Left forelimb (tissue), 1 donor: ENCODE data around the gene JMJD6.
A peak's percentile ranks its signal among the peaks of the same experiment; 100 is the strongest.
"Not testable (repeated sequence)": the region's sequence is repeated elsewhere in the genome, so short reads cannot be mapped to it uniquely, and the experiment has no call there.

Source experiments
- DNase-seq: peaks from one replicate; pipeline ENCODE4 v3.0.0-alpha.2; 2018; ENCODE audit warnings: low spot score

The JMJD6 gene

DNA sequence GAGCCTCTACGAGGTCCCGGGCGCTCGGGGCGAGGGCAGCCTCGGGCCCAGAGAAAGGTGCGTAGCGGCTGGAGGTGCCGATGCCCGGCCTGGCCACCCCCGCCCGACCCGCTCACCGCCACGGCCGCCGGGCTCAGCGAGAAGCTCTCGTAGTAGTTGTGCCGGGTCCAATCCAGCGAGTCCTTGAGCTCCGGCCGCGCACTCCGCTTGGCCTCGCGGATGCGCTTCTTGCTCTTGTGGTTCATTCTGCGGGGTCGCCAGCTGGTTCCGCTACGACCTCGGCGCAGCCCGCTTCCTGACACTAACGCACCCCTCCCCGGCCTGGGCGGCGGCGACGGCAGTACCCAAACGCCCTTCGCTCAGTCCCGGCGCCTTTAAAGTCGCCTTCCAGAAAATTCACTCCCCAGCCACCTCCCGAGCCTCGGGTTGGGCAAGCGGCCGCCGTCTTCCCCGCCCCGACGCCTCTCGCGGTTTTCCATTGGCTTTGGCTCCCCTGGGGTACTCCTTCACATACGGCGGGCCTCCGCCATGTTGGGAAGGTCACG lies at the start of gene JMJD6:
Gene JMJD6, minus strand, starts transcription at position 376 of the 545 bp plus-strand sequence. Its CDS starts 131 bp downstream, at position 245.
- DNase-seq, result peak; percentile 98

DNA sequence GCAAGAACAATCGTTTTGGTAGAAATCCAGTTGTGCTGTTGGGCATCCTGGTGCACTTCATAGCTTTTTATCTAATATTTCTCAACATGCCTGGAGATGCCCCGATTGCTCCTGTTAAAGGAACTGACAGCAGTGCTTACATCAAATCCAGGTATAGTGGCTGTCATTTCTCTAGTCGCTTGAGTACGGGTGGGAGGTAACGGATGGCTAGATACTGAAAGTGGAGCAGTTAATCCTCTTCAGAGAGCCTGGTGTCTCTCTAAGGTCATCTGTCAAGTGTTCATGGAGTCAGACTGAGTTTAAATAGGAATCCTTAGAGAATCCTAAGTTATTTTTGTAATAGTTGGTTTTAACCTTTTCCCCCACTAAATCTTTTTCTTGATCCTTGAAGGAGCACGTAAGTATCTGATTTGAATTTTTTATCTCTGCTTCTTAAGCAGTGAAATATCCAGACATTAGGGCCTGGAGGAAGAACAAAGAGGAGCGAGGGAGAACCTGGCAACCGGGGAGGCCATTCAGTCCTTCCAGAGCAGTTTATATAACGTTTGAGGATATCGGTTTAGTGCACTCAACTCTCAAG lies 48.7 kb upstream of the JMJD6 start:
- no peak for DNase-seq

DNA sequence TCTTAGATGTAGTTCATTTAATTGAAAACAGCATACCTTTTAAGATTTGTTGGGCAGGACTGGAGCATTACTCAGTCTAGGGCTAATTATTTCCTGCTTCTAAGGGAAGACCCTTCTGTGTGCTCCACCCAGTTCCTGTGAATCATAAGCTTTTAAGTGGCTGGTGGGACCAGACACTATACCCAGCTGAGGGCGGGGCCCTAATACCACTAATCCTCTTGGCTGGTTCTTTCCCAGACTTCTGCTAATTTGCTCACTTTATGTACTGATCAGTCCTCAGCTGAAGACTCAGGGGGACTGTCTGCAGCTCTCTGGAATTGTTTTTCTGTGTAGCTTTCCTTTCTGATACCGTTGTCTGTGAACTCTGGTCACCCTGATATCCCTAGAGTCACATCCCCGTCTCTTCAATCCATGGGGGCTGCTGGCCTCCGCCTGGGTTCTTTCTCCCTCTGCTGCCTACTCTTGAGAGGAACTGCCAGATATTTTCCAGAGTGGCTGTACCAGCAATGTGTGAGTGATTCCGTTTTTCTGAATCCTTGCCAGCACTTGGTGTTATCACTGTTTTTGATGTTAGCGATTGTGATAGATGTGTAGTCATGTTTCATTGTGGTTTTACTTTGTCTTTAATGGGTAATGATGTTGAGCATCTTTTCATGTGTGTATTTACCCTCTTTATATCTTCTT lies 46.6 kb upstream of the JMJD6 start:
- no peak for DNase-seq

DNA sequence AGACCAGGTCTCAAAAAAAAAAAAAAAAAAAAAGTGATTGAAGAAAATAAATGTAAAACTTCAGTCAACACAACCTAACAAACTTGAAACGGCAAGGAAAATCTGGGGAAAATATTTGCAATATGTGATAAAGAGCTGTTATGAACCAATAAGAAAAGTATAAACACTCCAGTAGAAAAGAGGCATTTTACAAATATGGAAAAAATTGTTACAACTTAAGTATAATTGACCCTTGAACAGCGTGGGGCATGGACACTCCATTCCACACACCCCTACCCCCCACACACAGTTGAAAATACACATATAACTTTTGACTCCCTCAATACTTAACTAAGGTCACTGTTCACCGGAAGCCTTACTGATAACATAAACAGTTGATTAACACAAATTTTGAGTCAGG lies 32.2 kb upstream of the JMJD6 start:
- DNase-seq, result no peak

DNA sequence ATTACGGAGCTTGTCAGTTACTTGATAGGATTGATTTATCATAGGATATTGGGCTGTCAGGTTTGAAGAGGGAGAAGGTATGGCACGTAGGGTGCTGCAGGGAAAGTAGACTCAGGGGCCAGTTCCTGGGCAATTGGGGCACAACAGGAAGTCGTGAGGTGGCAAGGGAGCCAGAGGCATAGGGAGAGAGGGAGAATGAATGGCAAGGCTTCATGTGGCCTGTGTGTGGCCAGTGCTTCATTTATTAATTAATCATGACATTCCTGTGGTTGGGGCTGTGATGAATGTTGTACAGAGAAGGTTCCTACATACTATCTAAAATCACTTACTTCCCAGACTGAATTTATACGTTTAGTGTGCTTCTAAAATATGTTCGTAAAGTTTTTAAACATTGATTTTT lies 30.9 kb upstream of the JMJD6 start:
- DNase-seq, result no peak

DNA sequence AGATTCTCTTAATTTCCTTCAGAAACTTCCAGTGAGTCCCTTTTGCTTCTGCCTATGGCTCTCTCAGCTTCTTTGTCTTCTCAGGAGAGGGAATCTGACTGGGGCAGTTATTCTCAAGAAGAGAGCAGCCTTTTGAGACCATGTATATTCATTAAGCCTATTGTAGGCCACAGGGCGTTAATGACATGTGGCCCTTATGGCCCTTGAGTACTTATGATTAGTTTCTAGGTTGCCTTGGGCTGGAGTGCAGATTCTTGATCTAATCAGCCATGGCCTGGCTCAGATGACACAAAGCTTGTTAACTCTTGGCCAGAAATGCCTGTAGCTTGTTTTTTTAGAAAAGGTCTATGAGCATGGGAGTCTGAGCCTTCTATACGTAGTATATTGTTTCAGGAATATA lies 28.9 kb upstream of the JMJD6 start:
- no peak for DNase-seq

DNA sequence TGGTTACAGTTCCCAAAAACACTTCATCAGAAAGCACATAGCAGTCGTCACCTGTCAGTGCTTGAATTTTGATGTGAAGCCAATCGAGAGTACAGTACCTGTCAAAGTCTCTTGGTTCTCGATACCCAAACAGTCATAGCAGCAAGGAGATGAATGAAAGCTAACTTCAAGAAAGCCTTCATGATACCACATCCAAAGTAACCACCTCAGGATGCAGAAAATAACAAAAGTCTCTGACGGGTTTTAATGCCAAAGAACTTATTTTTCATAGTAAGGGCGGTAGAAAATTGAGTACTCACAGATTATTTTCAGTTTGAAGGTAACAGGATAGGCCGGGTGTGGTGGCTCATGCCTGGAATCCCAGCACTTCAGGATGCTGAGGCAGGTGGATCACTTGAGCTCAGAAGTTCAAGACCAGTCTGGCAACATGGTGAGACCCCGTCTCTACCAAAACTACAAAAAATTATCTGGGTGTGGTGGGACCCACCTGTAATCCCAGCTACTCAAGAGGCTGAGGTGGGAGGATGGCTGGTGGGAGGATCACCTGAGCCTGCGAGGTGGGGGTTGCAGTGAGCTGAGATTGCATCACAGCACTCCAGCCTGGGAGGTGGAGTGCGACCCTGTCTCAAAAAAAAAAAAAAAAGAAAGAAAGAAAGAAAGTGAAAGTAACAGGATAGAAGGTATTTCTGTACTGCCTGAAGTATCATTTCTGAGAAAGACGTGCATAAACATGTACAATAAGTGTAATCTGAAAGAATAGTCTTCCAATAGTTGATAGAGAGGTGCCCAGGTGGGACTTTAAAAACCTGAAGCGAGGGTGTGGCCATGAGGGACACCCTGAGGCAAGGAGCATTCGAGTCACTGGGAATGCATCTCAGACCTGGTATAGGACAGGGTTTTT lies 26.9 kb upstream of the JMJD6 start:
- DNase-seq, result no peak

DNA sequence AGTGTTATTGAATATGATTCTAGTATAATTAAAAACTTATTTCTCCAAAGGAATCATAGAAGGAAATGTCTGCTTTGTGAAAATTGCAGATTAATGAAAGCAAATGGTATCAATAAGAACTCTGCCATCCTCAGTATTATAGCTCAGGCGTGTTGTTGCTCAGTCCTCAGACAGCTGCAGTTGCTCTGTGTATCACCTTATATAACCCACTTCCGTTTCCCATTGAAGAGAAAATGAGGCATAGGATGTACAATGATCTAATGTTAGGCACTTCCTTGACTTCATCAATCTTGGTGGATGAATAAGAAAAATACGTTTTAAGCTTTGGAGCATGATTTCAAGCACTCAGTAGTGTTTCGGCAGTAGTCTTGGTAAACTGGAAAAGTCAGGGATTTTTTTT lies 25.6 kb upstream of the JMJD6 start:
- no peak for DNase-seq

DNA sequence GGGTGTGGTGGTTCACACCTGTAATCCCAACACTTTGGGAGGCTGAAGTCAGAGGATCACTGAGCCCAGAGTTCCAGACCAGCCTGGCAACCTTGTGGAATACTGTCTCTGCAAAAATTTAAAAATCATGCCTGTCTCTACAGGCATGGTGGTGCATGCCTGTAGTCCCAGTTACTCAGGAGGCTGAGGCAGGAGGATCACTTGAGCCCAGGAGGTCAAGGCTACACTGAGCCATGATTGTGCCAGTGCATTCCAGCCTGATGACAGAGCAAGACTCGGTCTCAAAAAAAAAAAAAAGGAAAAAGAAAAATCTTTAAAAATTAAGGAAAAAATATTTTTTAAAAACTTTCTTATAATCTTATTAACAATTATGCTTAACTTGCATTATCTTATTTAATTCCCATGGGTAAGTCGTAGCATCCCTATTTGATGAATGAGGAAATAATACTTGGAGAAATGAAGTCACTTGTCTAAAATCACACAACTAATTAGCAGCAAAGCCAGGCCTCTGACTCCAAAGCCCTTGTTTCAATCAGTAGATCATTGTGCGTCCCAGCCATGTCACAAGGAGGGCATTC lies 25.1 kb upstream of the JMJD6 start:
- DNase-seq, result no peak

DNA sequence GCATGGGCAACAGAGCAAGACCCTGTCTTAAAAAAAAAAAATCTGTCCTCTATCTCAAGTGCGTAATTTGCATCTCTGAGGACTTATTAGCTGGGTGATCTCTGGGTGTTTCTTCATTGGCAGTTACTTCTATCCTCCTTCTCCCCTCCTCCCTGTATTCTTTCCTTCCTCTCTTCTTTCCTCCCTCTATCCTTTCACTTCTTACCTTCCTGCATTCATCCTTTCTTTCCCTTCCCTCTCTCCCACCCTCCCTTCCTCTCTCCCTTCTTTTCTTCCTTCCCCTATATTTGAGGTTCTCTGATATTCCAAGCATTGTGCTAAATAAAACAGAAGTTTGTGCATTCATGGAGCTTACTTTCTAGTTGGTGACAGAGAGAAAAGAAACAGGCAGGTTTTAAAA lies 22.3 kb upstream of the JMJD6 start:
- no peak for DNase-seq

DNA sequence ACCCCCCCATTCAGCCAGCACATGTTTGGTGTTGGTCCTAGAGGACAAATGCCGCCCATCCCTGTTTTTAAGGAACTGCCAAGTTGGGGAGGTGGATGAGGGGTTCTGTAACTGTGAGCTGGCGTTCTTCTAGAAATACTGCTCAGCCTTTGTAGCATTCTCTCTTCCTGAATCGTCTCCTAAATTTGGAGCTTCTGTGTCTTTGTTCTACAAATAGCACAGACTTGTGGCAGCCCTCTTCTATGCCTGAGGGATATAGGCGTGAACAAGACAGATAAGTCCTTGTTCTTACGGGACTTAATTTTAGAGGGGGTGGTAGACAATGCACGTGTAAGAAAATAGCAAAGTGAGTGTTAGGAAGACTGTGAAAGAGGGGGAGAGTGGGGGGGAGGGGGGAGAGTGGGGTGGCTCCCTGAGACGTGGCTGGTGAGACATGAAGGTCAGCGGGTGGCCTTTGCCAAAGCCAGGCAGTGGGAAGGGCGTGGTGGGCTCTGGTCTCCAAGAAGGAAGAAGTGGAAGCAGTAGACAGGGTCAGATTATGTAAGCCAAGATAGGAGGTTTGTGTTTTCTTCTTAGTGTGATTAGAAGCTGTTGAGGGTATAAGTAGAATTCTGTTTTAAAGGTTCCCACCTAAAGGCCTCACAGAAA lies 21.4 kb upstream of the JMJD6 start:
- no peak for DNase-seq

DNA sequence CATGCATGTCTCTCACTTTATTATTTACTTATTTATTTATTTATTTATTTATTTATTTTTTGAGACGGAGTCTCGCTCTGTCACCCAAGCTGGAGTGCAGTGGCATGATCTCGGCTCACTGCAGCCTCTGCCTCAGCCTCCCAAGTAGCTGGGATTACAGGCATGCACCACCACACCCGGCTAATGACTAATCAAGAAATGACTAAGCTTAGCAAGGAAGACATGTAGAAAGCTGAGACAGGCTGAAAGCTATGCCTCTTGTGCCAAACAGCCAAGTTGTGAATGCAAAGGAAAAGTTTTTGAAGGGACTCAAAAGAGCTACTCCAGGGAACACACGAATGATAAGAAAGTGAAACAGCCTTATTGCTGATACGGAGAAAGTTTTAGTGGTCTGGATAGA lies 19.4 kb upstream of the JMJD6 start:
- DNase-seq, result not testable (repeated sequence)

DNA sequence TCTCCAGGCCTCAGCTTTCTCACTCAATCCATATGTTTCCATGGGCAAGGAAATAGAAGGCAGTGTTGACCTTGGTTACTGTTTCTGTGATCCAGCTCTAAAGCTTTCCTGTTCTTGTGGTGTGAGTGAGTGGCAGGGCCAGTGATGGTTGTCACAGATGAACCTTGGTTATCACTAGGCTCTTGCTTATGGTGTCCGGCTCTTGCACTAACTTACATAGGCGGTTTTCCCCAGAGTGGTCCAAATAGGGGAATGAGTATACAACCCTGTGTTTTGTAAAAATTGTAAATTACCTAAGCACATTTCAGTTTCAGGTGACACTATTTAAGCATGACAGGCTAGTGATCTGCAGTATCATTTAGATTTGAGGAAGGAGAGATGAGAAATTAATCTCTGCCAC lies 18.3 kb upstream of the JMJD6 start:
- no peak for DNase-seq

DNA sequence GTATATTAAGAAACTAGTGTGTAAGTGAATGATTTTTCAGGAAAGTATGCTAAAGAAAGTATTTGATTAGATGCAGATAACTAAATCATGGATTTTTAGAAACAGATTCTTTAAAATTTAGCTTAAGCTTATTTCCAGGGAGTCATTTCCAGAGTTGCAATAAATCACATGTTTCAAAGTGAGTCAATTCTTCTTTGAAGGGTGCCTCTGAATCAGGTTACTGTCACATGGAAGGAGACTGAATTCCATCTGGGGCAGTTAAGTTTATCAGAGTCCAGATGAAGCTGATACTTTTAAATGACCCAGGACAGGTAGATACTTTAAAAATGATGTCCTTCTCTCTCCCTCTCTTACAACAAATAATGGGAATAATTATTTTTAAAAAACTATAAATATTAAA lies 16.6 kb upstream of the JMJD6 start:
- no peak for DNase-seq

DNA sequence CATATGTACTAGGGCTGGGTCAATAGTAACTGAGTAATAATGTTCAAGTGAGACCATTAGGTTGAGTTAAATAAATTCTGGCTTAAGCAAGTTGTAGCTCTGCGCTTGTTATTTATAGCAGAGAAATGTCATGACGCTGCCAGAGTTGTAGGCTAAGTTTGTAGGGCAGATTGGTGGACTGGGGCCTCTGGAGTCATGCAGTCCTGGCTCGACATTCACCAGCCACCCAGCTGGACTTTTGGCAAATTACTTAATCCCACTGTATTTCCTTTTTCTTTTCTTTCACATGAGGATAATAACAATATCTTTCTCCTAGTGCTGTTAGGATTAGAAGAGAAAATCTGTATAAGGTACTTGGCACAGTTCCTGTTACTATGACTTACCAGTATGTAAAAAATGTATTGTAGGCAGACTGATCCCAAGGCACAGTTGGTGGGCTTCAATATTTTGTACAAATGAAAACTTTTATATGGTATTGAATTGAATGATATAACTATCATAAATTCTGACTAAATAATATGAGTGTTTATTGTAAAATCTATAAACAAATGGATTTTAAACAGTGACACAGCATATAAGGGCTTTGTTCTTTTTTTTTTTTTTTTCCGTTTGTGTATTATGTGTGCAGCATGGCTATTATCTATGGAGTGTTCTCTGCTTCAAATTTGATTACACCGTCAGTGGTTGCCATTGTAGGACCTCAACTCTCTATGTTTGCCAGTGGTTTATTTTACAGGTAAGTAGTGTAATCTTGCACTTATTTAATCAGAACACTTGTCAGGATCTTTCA lies 14.1 kb upstream of the JMJD6 start:
- DNase-seq, result no peak

DNA sequence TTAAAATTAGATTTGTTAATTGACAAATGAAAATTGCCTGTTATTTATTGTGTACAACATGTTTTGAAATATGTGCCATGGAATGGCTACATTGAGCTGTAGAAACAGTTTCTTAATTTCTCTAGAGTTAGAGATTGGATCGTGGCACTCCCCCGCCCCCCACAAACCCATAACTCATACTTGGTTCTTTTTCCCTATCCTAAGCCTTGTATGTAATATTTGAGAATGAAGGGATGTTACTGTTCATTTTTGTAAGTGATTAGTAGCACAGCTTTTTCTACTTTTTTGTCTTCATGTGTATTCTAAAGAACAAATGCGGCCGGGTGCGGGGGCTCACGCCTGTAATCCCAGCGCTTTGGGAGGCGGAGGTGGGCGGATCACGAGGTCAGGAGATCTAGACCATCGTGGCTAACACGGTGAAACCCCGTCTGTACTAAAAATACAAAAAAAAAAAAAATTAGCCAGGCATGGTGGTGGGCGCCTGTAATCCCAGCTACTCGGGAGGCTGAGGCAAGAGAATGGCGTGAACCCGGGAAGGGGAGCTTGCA lies 13.2 kb upstream of the JMJD6 start:
- DNase-seq, result not testable (repeated sequence)

DNA sequence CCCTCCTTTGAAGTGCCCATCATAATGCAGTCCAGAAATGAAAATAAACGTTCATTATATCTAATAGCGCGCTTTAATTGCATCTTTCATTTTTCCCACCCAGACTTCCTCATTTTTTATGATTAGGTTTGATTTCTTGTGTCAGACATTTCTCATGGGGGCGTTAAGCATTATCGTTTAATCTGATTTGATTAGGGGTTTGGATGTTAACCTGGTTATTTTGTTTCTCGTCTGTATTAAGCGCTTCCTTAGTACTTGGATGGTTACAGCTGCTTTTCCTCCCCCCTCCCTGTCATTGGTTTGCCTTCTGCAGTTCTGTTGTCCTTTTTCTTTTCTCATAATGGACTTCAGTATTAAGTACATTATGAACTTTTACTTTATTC lies 12.1 kb upstream of the JMJD6 start:
- no peak for DNase-seq

DNA sequence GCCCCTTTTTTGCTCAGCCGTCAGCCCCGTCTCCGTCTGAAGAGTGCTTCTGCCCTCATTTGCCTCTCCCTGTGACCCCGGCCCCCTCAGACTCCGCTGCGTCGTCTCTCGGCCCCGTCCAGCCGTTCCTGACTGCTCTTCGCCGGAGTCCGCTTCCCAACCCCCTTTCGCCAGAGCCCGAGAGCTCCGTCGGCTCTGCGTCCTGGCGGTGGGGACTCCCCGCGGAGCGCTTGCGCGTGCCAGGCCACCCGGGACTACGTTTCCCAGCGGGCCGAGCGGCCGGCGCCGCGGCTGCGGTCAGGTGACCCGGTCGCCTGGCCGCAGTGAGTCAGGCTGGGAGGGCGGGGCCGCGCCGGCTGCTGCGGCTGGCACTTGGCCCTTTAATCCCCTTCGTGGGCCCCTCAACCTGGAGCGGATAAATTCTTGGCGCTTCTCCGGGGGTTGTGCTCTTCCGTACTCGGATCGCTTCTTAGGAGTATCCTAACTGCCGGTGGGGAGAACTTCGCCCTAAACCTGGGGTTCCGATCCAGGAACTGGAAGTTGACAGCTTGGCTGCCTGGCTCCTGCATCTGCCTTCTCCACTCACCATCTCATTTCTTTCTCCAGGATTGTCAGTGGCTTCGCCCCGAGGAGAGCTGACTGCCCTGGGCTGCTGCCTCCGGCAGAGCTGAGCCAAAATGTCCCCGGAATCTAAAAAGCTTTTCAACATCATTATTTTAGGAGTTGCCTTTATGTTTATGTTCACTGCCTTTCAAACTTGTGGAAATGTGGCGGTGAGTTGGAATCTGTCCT lies 11.5 kb upstream of the JMJD6 start, which contains the start of gene MFSD11:
Gene MFSD11, plus strand, starts transcription at position 444 of the 792 bp plus-strand sequence. Its CDS starts 234 bp downstream, at position 678.
- DNase-seq, result peak; percentile 97

DNA sequence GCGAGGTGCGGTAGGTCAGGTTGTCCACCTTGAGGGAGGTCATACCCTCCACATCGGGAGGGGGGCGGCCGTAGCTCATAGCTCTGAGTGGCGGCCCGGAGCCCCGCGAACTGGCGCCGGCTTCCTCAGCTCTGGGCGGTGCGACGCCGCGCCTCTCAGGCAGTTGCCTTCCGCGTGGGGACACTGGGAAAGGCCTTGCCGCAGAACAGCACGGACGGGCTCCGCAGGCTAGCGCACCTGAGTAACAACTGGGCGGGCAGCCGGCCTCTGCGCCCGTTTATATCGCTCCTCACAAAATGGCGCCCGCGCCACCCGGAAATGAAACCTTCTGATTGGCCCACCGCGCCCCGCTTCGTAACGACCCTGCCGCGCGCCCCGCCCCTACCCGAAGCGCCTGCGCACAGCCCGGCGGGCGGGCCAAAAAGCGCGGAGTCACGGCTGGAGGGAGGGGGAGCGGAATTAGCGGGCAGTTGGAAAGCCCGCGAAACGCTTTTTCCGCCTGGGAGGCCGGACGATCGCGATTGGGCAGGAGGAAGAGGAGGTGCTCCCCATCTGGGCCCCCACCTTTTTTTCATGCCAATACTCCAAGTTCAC lies 10.8 kb upstream of the JMJD6 start, which contains the start of gene SRSF2:
Gene SRSF2, minus strand, starts transcription at position 250 of the 594 bp plus-strand sequence. Its CDS starts 171 bp downstream, at position 79.
- peak; percentile 100 for DNase-seq
